Measurements from ENCODE around the gene RELN.

GRCh38 chr7:103551016-103551415, 438.4 kb downstream of the RELN start:
- TF ChIP-seq CTCF (IDR thresholded peaks at IDR 0.05) (no peak), POLR2A (IDR thresholded peaks at IDR 0.05) (no peak)
